Measurements from ENCODE around the gene TULP4.

Gene TULP4

DNA sequence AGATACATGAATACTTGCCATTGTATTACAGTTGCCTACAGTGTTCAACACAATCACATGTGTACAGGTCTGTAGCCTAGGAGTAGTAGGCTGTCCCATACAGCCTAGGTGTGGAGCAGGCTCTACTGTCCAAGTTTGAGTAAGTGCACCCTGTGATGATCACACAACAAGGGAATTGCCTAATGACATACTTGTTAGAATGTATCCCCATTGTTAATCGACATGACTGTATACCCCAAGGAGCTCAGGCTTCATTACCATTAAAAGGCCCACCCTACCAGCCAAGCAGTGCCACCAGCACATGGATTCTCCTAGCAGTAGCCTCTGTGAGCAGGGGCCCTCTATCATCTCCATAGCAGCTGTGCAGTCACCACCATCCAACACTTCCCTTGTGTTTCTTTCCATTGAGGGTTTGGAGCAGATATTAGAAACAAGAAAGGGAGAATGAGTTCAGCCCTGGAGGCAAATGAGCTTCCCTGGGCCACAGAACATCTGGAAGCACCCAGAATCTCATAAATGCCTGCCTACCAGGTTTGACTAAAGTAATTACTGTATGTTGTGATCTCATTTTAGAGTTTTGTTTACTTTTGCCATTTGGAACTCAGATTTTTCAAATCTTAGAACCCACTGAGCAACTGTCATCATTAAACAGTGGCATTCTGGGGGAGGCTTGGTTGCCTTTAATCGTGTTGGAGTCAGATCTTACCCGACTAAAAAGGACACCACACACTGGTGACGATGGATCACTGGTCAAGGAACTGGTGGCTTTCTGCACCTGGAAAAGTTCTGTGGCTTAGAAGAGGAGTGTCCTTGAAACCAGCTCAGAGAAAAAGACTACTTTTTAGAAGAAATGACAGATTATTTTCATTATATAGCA lies 104.9 kb downstream of the TULP4 start:
- DNase-seq (ENCODE audit: low read depth in 1 of 2, low spot score in 1 of 2): no peak

DNA sequence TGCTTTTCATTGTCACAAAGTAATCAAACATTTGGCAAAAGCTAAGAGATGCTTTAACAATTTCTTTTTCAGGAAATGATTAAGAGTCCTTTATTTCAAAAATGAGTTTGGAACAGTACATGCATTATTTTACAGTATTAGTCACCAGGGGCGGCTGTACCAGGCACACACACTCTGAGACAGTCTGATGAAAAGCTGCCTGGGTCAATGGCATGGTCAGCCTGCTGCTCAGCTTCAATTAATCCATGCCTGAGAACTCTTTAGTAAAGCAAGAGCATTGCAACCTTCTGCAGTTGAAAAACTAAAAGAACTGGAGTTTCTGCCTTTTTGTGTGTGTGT lies 105.5 kb downstream of the TULP4 start:
- DNase-seq (ENCODE audit: low read depth in 1 of 2, low spot score in 1 of 2): no peak

GRCh38 chr6:158418501-158418900 lies 106.2 kb downstream of the TULP4 start:
- no peak for DNase-seq (ENCODE audit: low read depth in 1 of 2, low spot score in 1 of 2)

DNA sequence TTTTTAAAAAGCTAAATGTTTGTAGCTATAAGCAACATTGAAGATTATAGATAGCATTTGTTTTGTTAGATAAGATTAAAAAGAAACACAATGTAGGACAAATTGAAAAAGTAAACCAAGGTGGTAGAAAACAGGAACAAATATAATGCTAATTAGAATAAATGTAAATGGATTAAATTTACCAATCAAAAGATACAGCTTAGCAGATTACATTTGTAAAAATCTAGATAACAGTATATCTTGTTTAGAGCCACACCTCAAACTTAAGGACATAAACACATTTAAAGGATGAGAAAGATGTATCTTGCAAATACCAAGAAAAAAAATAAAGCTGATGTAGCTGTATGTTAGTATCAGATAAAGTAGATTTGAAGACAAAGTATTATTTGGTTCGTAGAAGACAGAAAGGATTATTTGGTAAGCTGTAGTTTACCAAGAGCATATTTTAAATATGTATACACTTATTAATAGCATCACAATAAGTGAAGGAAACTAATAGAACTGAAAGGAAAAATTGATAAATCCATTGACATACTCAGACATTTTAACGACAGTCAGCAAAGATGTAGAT lies 107.2 kb downstream of the TULP4 start:
- no peak for DNase-seq (ENCODE audit: low read depth in 1 of 2, low spot score in 1 of 2)

DNA sequence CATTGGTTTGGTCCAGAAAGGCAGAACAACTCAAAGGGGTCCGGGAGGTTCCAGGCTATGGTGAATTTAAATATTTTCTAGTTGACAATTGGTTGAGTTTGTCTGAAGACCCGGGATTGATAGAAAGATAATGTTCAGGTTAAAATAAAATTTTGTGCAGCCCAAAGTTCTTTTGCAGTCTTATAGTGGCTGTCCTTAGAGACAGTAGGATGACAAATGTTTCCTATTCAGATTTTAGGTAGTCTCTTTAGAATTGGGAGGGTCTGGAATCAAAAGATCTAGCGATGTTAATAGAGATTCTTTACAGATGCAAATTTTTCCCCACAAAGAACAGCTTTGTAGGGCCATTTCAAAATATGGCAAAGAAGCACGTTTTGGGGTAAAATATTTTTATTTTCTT lies 109.1 kb downstream of the TULP4 start:
- no peak for DNase-seq (ENCODE audit: low read depth in 1 of 2, low spot score in 1 of 2)

GRCh38 chr6:158422629-158423238 lies 110.5 kb downstream of the TULP4 start:
- no peak for DNase-seq (ENCODE audit: low read depth in 1 of 2, low spot score in 1 of 2)

DNA sequence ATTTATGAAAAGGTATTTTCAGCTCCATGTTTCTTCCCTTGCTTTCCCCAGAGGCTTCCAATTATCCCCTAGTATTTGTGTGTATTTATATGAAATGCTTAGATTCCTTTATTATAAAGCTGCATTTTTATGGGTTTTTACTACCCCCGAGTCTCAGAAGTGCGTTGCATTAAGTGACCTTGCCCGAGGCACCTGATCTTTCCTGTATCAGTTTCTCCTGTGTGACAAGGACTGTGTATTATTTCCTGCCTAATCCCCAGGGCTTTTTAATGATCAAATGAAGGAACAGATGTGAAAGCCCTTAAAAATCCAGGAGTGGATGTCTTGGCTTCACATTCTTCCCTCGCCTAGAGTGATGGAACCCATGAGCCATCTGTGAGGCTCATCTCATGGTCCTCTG lies 118.8 kb downstream of the TULP4 start:
- DNase-seq (ENCODE audit: low read depth in 1 of 2, low spot score in 1 of 2): no peak

- no peak for DNase-seq (ENCODE audit: low read depth in 1 of 2, low spot score in 1 of 2)
Observed at GRCh38 chr6:158431560-158431959, 119.3 kb downstream of the TULP4 start.

GRCh38 chr6:158437571-158437970 lies 125.3 kb downstream of the TULP4 start:
- DNase-seq (ENCODE audit: low read depth in 1 of 2, low spot score in 1 of 2): no peak

GRCh38 chr6:158438226-158438625 lies 126.0 kb downstream of the TULP4 start:
- DNase-seq (ENCODE audit: low read depth in 1 of 2, low spot score in 1 of 2): no peak

DNA sequence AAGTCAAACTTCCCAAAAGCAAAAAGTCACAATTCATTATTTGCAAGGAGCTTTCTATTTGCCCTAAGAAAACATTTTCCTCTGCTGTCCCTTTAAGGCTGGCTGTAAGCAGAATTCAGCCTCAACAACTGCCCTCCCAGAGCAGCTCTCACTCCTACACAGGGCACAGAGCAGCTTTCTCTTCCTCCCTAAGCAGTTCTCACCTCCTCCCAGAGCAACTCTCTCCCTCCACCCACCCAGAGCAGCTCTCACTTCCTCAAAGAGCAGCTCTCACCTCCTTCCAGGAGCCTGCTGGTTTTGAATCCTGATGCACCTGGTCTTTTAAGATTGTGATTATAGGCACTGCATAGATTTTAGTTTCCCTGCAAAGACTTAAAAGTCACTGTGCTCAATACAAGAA lies 127.0 kb downstream of the TULP4 start:
- DNase-seq (ENCODE audit: low read depth in 1 of 2, low spot score in 1 of 2): no peak

DNA sequence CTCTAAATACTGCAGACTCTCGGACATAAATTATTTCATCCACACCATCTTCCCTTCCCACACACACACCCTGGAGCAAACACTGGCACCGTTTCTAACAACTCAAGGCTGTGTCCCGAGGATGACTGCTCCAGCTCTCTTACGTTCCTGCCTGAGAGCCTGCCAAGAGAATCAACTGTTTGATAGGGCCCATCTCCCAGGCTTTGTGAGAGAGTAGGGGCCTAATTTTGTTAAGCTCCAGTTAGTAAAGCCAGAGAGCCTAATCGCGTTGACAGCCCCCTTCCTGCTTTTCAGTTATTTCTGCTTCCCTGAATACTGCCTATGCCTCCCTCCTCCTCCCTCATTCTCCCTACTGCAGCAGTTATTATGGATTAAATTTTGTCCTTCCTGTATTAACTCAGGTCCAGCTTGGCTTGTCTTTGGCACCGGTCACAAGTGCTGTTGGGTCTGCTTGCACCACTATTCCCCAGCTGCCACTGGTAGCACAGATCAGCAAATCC lies 129.5 kb downstream of the TULP4 start:
- DNase-seq (ENCODE audit: low read depth in 1 of 2, low spot score in 1 of 2): no peak

GRCh38 chr6:158442306-158442705 lies 130.0 kb downstream of the TULP4 start:
- DNase-seq (ENCODE audit: low read depth in 1 of 2, low spot score in 1 of 2): no peak

- no peak for DNase-seq (ENCODE audit: low read depth in 1 of 2, low spot score in 1 of 2)
Observed at GRCh38 chr6:158445426-158446085, 133.3 kb downstream of the TULP4 start.

DNA sequence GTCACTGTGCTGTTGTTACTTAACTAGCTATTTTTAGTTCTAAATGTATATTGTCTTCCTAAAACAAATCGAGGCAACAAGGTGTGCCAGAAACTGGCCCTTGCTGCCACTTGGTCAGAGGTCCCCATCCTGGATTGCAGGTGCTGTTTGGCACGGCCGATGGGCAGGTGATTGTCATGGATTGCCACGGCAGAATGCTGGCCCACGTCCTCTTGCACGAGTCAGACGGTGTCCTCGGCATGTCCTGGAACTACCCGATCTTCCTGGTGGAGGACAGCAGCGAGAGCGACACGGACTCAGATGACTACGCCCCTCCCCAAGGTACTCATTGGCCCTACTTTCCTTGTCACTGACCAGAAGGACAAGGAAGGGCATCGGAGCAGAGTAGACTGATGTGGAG lies 136.6 kb downstream of the TULP4 start:
- DNase-seq (ENCODE audit: low read depth in 1 of 2, low spot score in 1 of 2): no peak

DNA sequence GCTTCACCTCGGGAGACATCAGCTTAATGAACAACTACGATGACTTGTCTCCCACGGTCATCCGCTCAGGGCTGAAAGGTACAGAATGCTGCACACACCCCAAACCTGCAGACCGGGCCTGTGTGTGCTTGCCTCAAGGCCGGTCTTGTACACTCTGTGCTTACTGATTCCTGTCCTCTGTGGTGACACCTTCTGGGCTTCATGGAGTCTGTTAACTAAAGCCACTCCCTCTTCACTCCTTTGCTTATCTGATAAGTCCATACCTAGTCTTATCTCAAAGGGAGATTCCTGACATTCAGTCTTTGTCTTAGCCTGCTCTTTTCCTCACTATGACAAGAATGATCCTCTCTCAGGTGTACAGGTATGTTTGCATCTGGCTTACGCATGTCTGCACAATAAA lies 139.9 kb downstream of the TULP4 start:
- DNase-seq (ENCODE audit: low read depth in 1 of 2, low spot score in 1 of 2): no peak

DNA sequence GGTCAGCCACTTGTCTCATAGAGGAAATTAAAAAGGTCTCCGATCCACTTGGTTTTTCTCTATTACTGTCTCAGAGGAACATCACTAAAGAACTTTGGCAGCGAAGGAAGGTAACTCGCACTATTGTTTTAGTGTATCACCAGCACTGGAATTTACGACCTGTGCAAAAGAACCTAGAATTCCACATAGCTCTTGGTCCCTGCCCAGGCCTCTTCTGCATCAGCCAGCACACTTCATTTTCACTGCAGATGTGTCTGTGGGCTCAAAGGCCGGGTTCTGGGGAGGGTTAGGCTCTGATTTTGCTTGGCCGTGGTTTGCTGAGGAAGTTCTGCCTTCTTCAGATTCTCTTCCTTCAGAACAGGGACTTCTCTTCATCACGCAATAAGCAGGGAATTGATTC lies 144.9 kb downstream of the TULP4 start:
- DNase-seq (ENCODE audit: low read depth in 1 of 2, low spot score in 1 of 2): no peak

DNA sequence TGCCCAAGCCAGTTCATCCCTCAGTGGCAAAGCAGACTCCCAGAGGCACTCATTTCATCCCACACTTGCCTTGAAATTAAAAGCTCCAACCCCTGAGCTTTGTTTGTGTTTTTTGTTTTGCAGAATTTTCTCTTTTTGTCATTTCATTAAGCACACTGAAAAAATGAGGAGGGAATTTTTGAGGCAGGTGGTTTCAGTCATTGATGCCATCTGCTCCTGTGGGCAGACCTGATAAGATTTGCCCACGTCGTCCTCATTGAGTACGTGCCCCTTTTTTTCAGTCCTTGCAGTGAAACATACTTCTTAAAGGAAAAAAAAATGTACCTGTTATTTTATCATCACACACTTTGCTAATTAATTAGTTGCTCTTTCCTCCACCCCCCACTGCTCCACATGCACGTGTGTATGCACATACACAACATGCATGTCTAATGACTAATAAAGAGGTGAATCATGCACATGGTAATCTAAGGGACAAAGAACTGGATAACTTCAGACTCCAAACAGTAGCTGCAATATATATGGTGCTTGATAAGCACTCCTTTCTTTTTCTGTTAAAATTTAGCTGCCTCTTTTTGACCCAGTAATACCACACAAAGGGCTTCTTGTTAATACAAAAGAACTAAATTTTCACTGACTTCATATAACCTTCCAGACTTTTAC lies 145.5 kb downstream of the TULP4 start:
- no peak for DNase-seq (ENCODE audit: low read depth in 1 of 2, low spot score in 1 of 2)

GRCh38 chr6:158459726-158460125 lies 147.5 kb downstream of the TULP4 start:
- DNase-seq (ENCODE audit: low read depth in 1 of 2, low spot score in 1 of 2): no peak

GRCh38 chr6:158460602-158461169 lies 148.4 kb downstream of the TULP4 start:
- DNase-seq (ENCODE audit: low read depth in 1 of 2, low spot score in 1 of 2): no peak

DNA sequence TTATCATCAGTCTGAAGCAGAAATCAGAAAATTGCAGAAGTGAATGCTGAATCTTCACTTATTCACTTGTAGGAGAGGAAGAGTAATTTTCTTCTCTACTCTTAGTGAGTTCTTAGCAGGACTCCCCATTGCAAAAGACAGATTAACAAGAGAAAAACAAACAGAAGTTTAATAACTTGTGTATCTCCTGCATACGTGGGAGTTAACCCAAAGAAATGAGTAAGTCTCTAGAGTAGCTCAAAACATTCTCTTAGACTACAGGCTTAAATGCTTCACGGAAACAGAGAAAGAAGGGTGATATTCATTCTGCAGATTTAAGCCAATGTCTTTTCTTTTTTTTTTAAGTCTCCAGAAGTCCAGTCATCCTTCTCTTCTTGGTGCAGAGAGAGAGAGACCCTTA lies 149.7 kb downstream of the TULP4 start:
- no peak for DNase-seq (ENCODE audit: low read depth in 1 of 2, low spot score in 1 of 2)

Measured in stimulated activated CD4-positive, alpha-beta T cell treated with anti-CD3 and anti-CD28 coated beads, Interleukin-15, amount 100 ng/mL, for 1 hour (primary cell).